Measurements from ENCODE around the gene AKR7A2. TPM values are rescaled to one million over a fixed set of nuclear protein-coding genes. Genes with fewer than 3 reads are reported as not detected.
A peak's percentile ranks its signal among the peaks of the same experiment; 100 is the strongest.

The AKR7A2 gene
- polyA plus RNA-seq, 2 donors = 9.4 to 52.6 TPM

DNA sequence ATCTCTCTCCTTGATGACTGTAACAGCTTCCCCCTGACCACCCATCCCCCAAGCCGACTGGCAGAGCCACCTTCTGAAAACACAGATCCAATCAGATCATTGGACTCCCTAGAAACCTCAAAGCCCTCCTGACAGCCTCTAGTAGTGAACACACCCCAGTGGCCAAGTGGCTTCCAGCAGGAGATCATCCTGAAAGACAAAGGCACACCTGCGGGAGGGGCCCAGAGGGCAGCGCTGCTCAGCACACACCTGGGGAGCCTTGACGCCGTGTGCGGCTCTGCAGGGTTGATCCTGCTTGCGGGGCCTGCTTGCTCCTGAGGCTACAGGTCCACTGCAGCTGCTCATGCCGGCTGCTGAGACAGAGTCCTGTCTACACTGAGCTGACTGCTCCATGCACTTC is 41.7 kb upstream of the AKR7A2 start:
- Histone ChIP-seq H3K27ac (ENCODE audit: low read depth in 2 of 2, low read length in 1 of 2) (peak overlapping the region; percentile 49 to 78), H3K4me1 (ENCODE audit: control insufficient read depth in 2 of 2, insufficient read depth in 2 of 2, low read length in 1 of 2) (peaks cover 4 to 24% of the 10 kb centered on the region in 2 donors), H3K9me3 (ENCODE audit: control insufficient read depth in 2 of 2, insufficient read depth in 1 of 2, low read depth in 1 of 2, low read length in 1 of 2) (no peaks in the 10 kb centered on the region), H3K36me3 (ENCODE audit: control insufficient read depth in 2 of 2, insufficient read depth in 2 of 2, low read length in 1 of 2) (peaks cover 12 to 44% of the 10 kb centered on the region in 2 donors), H3K4me3 (ENCODE audit: low read depth in 1 of 2, low read length in 2 of 2) (no peak overlapping the region), H3K27me3 (ENCODE audit: control insufficient read depth in 1 of 2, insufficient read depth in 2 of 2, low read length in 2 of 2) (no peaks in the 10 kb centered on the region)
- WGBS, 2 donors = 49 to 59% methylated on average over 8 of the region's 8 CpGs

DNA sequence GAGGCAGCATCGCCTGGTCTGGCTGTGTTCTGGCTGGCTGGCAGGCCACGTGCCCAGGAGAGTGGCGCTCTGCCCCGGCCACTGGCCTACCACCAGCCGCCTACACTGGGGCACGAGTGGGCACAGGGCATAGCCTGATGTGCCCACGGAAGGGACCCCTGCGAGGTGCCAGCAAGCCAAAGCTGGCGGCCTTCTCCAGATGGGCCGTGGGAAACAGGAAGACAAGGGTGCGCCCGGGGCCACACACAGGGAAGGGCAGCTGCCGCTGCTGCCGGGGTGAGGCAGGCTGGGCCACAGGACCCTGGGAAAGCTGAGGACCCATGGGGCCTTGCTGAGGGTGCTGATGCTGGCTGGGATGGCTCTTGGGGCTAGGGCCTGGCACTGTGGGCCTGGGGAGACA is 40.9 kb upstream of the AKR7A2 start:
- Histone ChIP-seq H3K27ac (ENCODE audit: low read depth in 2 of 2, low read length in 1 of 2) (peak overlapping the region; percentile 49 to 78), H3K4me3 (ENCODE audit: low read depth in 1 of 2, low read length in 2 of 2) (no peak overlapping the region), H3K9me3 (ENCODE audit: control insufficient read depth in 2 of 2, insufficient read depth in 1 of 2, low read depth in 1 of 2, low read length in 1 of 2) (no peaks in the 10 kb centered on the region), H3K36me3 (ENCODE audit: control insufficient read depth in 2 of 2, insufficient read depth in 2 of 2, low read length in 1 of 2) (peaks cover 12 to 44% of the 10 kb centered on the region in 2 donors), H3K4me1 (ENCODE audit: control insufficient read depth in 2 of 2, insufficient read depth in 2 of 2, low read length in 1 of 2) (peaks cover 4 to 24% of the 10 kb centered on the region in 2 donors), H3K27me3 (ENCODE audit: control insufficient read depth in 1 of 2, insufficient read depth in 2 of 2, low read length in 2 of 2) (no peaks in the 10 kb centered on the region)
- 54 to 64% methylated on average over 14 of the region's 14 CpGs for WGBS, 2 donors

DNA sequence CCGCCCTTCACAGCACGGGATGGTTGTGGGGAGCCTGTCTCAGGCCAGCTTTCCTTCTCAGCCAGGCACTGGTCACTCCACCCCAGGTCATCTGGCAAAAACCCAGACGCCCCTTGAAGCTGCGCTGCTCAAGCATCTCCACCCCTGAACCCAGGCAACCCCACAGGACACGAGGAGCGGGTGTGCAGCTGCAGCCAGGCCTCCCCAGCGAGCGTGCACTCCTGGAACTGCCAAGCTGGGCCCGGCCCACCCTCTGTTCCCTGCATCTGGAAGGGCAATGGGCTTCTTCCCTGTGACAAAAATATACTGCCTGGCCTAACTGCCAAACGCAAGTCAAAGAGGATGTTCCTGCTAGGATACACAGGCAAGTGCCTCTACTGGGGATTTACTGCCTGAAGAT is 39.9 kb upstream of the AKR7A2 start:
- H3K27ac ChIP-seq (ENCODE audit: low read depth in 2 of 2, low read length in 1 of 2) = peak overlapping the region; percentile 28 to 49
- H3K9me3 ChIP-seq (ENCODE audit: control insufficient read depth in 2 of 2, insufficient read depth in 1 of 2, low read depth in 1 of 2, low read length in 1 of 2) = no peaks in the 10 kb centered on the region
- peaks cover 12 to 44% of the 10 kb centered on the region in 2 donors for H3K36me3 ChIP-seq (ENCODE audit: control insufficient read depth in 2 of 2, insufficient read depth in 2 of 2, low read length in 1 of 2)
- peaks cover 4 to 24% of the 10 kb centered on the region in 2 donors for H3K4me1 ChIP-seq (ENCODE audit: control insufficient read depth in 2 of 2, insufficient read depth in 2 of 2, low read length in 1 of 2)
- no peak overlapping the region for H3K4me3 ChIP-seq (ENCODE audit: low read depth in 1 of 2, low read length in 2 of 2)
- WGBS, 2 donors = 67 to 77% methylated on average over 10 of the region's 10 CpGs
- no peaks in the 10 kb centered on the region for H3K27me3 ChIP-seq (ENCODE audit: control insufficient read depth in 1 of 2, insufficient read depth in 2 of 2, low read length in 2 of 2)

DNA sequence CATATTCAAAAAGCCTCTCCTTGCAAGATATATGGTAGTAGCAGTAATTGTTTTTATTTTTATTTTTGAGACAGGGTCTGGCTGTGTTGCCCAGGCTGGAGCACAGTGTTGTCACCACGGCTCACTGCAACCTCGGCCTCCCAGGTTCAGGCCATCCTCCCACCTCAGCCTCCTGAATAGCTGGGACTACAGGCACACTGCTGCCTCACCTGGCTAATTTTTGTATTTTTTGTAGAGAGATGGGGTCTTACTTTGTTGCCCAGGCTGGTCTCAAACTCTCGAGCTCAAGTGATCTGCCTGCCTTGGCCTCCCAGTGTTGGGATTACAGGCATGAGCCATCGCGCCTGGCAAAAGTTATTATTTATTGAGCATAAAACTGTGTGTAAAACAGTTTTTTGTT is 38.6 kb upstream of the AKR7A2 start:
- Histone ChIP-seq H3K36me3 (ENCODE audit: control insufficient read depth in 2 of 2, insufficient read depth in 2 of 2, low read length in 1 of 2) (peaks cover 6 to 37% of the 10 kb centered on the region in 2 donors), H3K27ac (ENCODE audit: low read depth in 2 of 2, low read length in 1 of 2) (no peak overlapping the region), H3K4me1 (ENCODE audit: control insufficient read depth in 2 of 2, insufficient read depth in 2 of 2, low read length in 1 of 2) (peaks cover 4 to 24% of the 10 kb centered on the region in 2 donors), H3K4me3 (ENCODE audit: low read depth in 1 of 2, low read length in 2 of 2) (no peak overlapping the region), H3K9me3 (ENCODE audit: control insufficient read depth in 2 of 2, insufficient read depth in 1 of 2, low read depth in 1 of 2, low read length in 1 of 2) (no peaks in the 10 kb centered on the region), H3K27me3 (ENCODE audit: control insufficient read depth in 1 of 2, insufficient read depth in 2 of 2, low read length in 2 of 2) (no peaks in the 10 kb centered on the region)
- WGBS, 2 donors = 92 to 94% methylated on average over 5 of the region's 5 CpGs

DNA sequence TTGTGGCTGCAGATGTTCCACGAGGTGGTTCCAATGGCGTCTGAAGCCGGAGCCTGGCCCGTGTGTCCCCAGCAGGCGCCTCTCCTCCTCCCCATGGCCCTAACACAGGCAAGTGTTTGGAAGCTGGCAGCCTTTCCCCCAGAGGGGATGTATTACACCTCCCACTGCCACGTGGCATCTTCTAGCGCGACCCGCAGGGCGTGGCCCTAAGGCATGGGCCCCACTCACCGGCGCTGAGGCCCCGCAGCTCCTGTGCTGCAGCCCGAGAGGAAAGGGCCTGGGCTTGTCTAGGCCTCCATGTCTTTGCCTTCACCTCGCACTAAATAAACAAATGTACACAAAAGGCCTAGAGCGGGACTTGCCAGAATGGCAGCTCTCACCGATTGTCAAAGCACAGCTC is 38.1 kb upstream of the AKR7A2 start:
- no peaks in the 10 kb centered on the region for H3K9me3 ChIP-seq (ENCODE audit: control insufficient read depth in 2 of 2, insufficient read depth in 1 of 2, low read depth in 1 of 2, low read length in 1 of 2)
- no peak overlapping the region for H3K4me3 ChIP-seq (ENCODE audit: low read depth in 1 of 2, low read length in 2 of 2)
- no peaks in the 10 kb centered on the region for H3K27me3 ChIP-seq (ENCODE audit: control insufficient read depth in 1 of 2, insufficient read depth in 2 of 2, low read length in 2 of 2)
- peaks cover 5 to 40% of the 10 kb centered on the region in 2 donors for H3K36me3 ChIP-seq (ENCODE audit: control insufficient read depth in 2 of 2, insufficient read depth in 2 of 2, low read length in 1 of 2)
- H3K27ac ChIP-seq (ENCODE audit: low read depth in 2 of 2, low read length in 1 of 2) = peak overlapping the region; percentile 44 to 66
- WGBS, 2 donors = 54 to 71% methylated on average over 15 to 17 of the region's 17 CpGs
- peaks cover 4 to 24% of the 10 kb centered on the region in 2 donors for H3K4me1 ChIP-seq (ENCODE audit: control insufficient read depth in 2 of 2, insufficient read depth in 2 of 2, low read length in 1 of 2)

- H3K9me3 ChIP-seq (ENCODE audit: control insufficient read depth in 2 of 2, insufficient read depth in 1 of 2, low read depth in 1 of 2, low read length in 1 of 2) = no peaks in the 10 kb centered on the region
- peaks cover 4 to 22% of the 10 kb centered on the region in 2 donors for H3K4me1 ChIP-seq (ENCODE audit: control insufficient read depth in 2 of 2, insufficient read depth in 2 of 2, low read length in 1 of 2)
- 60 to 68% methylated on average over 15 of the region's 15 CpGs for WGBS, 2 donors
- H3K4me3 ChIP-seq (ENCODE audit: low read depth in 1 of 2, low read length in 2 of 2) = no peak overlapping the region
- no peaks in the 10 kb centered on the region for H3K27me3 ChIP-seq (ENCODE audit: control insufficient read depth in 1 of 2, insufficient read depth in 2 of 2, low read length in 2 of 2)
- H3K36me3 ChIP-seq (ENCODE audit: control insufficient read depth in 2 of 2, insufficient read depth in 2 of 2, low read length in 1 of 2) = peaks cover 5 to 44% of the 10 kb centered on the region in 2 donors
- peak overlapping the region; percentile 14 to 39 for H3K27ac ChIP-seq (ENCODE audit: low read depth in 2 of 2, low read length in 1 of 2)
Measured at GRCh38 chr1:19348441-19349198, 36.7 kb upstream of the AKR7A2 start.

DNA sequence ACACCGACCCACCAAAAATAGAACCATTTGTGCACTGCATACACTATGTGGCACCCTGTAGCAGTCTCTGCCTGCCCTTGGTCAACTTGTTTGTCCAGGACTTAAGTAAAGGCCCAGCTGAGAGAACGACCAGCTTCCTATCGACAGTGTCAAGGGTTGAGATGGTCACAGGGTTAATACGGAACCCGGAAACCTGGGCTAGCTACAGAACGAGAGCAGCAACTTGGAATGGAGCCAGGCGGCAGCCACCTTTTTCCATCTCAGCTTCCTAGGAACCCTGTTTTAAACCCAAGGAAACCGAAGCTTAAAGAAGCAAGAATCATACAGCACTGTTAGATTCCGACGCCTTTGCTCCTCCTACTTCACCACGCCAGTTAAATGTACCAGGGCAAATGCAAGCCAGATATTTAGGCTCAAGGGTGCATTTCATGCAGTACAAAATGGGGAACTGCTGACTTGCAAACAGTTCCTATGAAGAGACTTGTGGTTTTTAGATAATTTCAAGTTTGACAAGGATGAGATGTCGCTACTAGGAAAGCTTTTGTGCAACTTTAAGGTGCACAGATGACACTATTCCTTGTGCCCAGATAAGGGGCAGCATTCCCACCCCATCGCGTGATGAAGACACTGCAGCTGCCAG is 35.7 kb upstream of the AKR7A2 start:
- H3K27me3 ChIP-seq (ENCODE audit: control insufficient read depth in 1 of 2, insufficient read depth in 2 of 2, low read length in 2 of 2) = no peaks in the 10 kb centered on the region
- H3K4me1 ChIP-seq (ENCODE audit: control insufficient read depth in 2 of 2, insufficient read depth in 2 of 2, low read length in 1 of 2) = peaks cover 4 to 14% of the 10 kb centered on the region in 2 donors
- no peak overlapping the region for H3K27ac ChIP-seq (ENCODE audit: low read depth in 2 of 2, low read length in 1 of 2)
- H3K36me3 ChIP-seq (ENCODE audit: control insufficient read depth in 2 of 2, insufficient read depth in 2 of 2, low read length in 1 of 2) = peaks cover 5 to 43% of the 10 kb centered on the region in 2 donors
- WGBS, 2 donors = 60 to 63% methylated on average over 14 of the region's 14 CpGs
- no peak overlapping the region for H3K4me3 ChIP-seq (ENCODE audit: low read depth in 1 of 2, low read length in 2 of 2)
- no peaks in the 10 kb centered on the region for H3K9me3 ChIP-seq (ENCODE audit: control insufficient read depth in 2 of 2, insufficient read depth in 1 of 2, low read depth in 1 of 2, low read length in 1 of 2)

GRCh38 chr1:19346026-19346425 is 34.1 kb upstream of the AKR7A2 start:
- Histone ChIP-seq H3K9me3 (ENCODE audit: control insufficient read depth in 2 of 2, insufficient read depth in 1 of 2, low read depth in 1 of 2, low read length in 1 of 2) (no peaks in the 10 kb centered on the region), H3K4me3 (ENCODE audit: low read depth in 1 of 2, low read length in 2 of 2) (no peak overlapping the region), H3K27ac (ENCODE audit: low read depth in 2 of 2, low read length in 1 of 2) (no peak overlapping the region), H3K27me3 (ENCODE audit: control insufficient read depth in 1 of 2, insufficient read depth in 2 of 2, low read length in 2 of 2) (no peaks in the 10 kb centered on the region), H3K36me3 (ENCODE audit: control insufficient read depth in 2 of 2, insufficient read depth in 2 of 2, low read length in 1 of 2) (peaks cover 5 to 50% of the 10 kb centered on the region in 2 donors), H3K4me1 (ENCODE audit: control insufficient read depth in 2 of 2, insufficient read depth in 2 of 2, low read length in 1 of 2) (peaks cover 2 to 11% of the 10 kb centered on the region in 2 donors)
- WGBS, 2 donors = 72 to 82% methylated on average over 6 of the region's 6 CpGs

DNA sequence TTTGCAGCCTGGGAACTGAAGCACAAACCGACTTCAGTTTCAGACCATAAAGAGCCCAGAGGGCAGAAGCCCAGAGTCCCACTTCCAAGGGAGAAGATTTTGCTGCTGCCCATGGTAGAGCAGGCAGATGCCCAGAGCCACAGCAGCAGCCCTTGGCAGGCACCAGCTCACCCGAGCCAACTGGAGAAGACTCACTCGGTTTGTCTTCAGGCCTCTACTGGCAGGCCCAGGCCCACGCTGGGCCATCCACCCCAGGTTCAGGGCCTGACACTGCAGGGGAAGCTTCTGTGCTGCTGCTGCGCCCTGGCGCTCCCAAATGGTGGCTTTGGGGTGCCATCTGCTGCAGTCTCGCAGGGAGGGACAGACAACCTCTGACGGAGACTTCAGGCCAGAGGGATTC is 33.4 kb upstream of the AKR7A2 start:
- H3K27me3 ChIP-seq (ENCODE audit: control insufficient read depth in 1 of 2, insufficient read depth in 2 of 2, low read length in 2 of 2) = no peaks in the 10 kb centered on the region
- no peak overlapping the region for H3K4me3 ChIP-seq (ENCODE audit: low read depth in 1 of 2, low read length in 2 of 2)
- 65 to 75% methylated on average over 8 of the region's 8 CpGs for WGBS, 2 donors
- H3K9me3 ChIP-seq (ENCODE audit: control insufficient read depth in 2 of 2, insufficient read depth in 1 of 2, low read depth in 1 of 2, low read length in 1 of 2) = no peaks in the 10 kb centered on the region
- peaks cover 2 to 11% of the 10 kb centered on the region in 2 donors for H3K4me1 ChIP-seq (ENCODE audit: control insufficient read depth in 2 of 2, insufficient read depth in 2 of 2, low read length in 1 of 2)
- H3K27ac ChIP-seq (ENCODE audit: low read depth in 2 of 2, low read length in 1 of 2) = peak overlapping the region; percentile 8 to 58
- H3K36me3 ChIP-seq (ENCODE audit: control insufficient read depth in 2 of 2, insufficient read depth in 2 of 2, low read length in 1 of 2) = peaks cover 5 to 50% of the 10 kb centered on the region in 2 donors

All from esophagus (tissue), 2 donors.